ENCODE data around the gene CRYGB. TPM values are rescaled to one million over a fixed set of nuclear protein-coding genes. Genes with fewer than 3 reads are reported as not detected.

The CRYGB gene
- total and polyA plus RNA-seq, 2 of the 4 experiments (the other 2 are of a cell fraction), result not detected

DNA sequence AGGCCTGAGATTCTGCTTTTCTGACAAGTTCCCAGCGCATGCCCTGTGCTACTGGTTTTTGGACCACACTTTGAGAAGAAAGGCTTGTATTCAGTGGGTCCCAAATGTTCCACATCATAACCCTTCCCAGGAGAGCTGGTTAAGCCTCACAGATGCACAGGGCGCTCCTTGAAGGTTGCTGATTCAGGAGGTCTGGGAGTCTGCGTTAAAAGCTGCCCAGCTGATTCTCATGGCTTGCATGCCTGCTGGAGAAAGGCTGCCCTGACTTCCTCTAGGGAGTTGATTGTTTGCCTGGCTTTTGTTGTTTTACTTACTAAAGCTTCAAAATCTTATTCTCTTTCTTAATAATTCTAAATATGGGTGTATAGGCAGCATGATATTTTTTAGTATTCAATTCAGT lies 42.3 kb downstream of the CRYGB start:
- Histone ChIP-seq H3K79me1 (ENCODE audit: low read depth in 1 of 2, low read length in 2 of 2) (no peaks in the 10 kb centered on the region), H4K91ac (ENCODE audit: insufficient read depth, low read depth, low read length) (no peak overlapping the region), H3K9me3 (ENCODE audit: control insufficient read depth, insufficient read depth, low read length) (no peaks in the 10 kb centered on the region), H3K56ac (ENCODE audit: extremely low read depth, insufficient read depth, low read length) (no peak overlapping the region), H4K8ac (ENCODE audit: low read depth in 2 of 2, low read length in 2 of 2) (no peak overlapping the region), H4K5ac (ENCODE audit: low read depth, low read length) (no peak overlapping the region), H2BK20ac (ENCODE audit: low read depth, low read length) (no peak overlapping the region), H3K27ac (ENCODE audit: insufficient read depth, low read length) (no peak overlapping the region), H2BK5ac (ENCODE audit: low read depth, low read length, poor library complexity, severe bottlenecking) (no peak overlapping the region), H2AFZ (replicated peaks; ENCODE audit: low read length, poor library complexity) (no peak overlapping the region), H3K4me1 (ENCODE audit: control insufficient read depth, insufficient read depth, low read length) (no peaks in the 10 kb centered on the region), H3K23ac (ENCODE audit: low read depth, low read length) (no peak overlapping the region), H3K14ac (replicated peaks; ENCODE audit: low read depth, low read length) (no peak overlapping the region), H3K4ac (ENCODE audit: low read depth, low read length) (no peak overlapping the region), H3K4me3 (ENCODE audit: insufficient read depth, low read depth, low read length) (no peak overlapping the region), H2AK5ac (ENCODE audit: low read depth, low read length) (no peak overlapping the region), H3K36me3 (ENCODE audit: control insufficient read depth, insufficient read depth, low read length) (no peaks in the 10 kb centered on the region), H3K18ac (ENCODE audit: low read depth, low read length) (no peak overlapping the region), H2BK120ac (ENCODE audit: low read depth, low read length) (no peak overlapping the region), H2BK15ac (ENCODE audit: low read depth, low read length) (no peak overlapping the region), H2AK9ac (replicated peaks; ENCODE audit: low read depth, low read length, poor library complexity) (no peak overlapping the region), H4K20me1 (ENCODE audit: insufficient read depth, low read length) (no peaks in the 10 kb centered on the region), H3K27me3 (ENCODE audit: control insufficient read depth, insufficient read depth, low read length) (peaks cover 7% of the 10 kb centered on the region), H3K4me2 (ENCODE audit: low read depth, low read length) (no peak overlapping the region), H3K9me1 (ENCODE audit: insufficient read depth, low read length) (no peaks in the 10 kb centered on the region), H3K9ac (ENCODE audit: low read depth, low read length) (no peak overlapping the region)
- ChIA-PET CTCF (no interaction called here), POLR2A (ENCODE audit: unreplicated experiment) (no interaction called here)
- ATAC-seq (ENCODE audit: low read depth) (no peak), DNase-seq (no peak)
- no CpG with 5 or more reads among the region's 3 CpGs for WGBS, 2 experiments (ENCODE audit: extremely low coverage in 2 of 2, insufficient read length in 1 of 2)
- BruUV-seq (replicated peaks), result no TSS peak
- TF ChIP-seq NFE2L2 (IDR thresholded peaks at IDR 0.05; ENCODE audit: low read depth, low read length) (no peak), FOS (IDR thresholded peaks at IDR 0.05; ENCODE audit: low read depth, low read length) (no peak)
- dilution Hi-C loops (cut with HindIII; ENCODE audit: low sequenced_read_pairs, unreplicated experiment), result no loop called here
- in situ Hi-C loops (cut with MboI; ENCODE audit: low sequenced_read_pairs), result no loop called here
- intact Hi-C loops (cut with micrococcal nuclease), result no loop called here

All from IMR-90 (cell line).